ENCODE results near the gene C2CD4D.

GRCh38 chr1:151829352-151830046 is 10.1 kb downstream of the C2CD4D start:
- TF ChIP-seq CTCF (IDR thresholded peaks at IDR 0.05; ENCODE audit: low read length) (no peak), EZH2 (optimal IDR thresholded peaks at IDR 0.05; ENCODE audit: low read depth, low read length) (no peak)

Measured in MM.1S (cell line).